Epithelial cell of proximal tubule (primary cell): Measurements from ENCODE around the gene SH3BGRL2. TPM values are rescaled to one million over a fixed set of nuclear protein-coding genes. Genes with fewer than 3 reads are reported as not detected.
A peak's percentile ranks its signal among the peaks of the same experiment; 100 is the strongest.

Experiments
- DNase-seq: peaks from one replicate; pipeline ENCODE4 v3.0.0-alpha.2; 2011; ENCODE audit warnings: low read depth
- H3K4me3 ChIP-seq: 2 replicates; pipeline ENCODE4 v1.5.1; 2011; ENCODE audit warnings: low read depth, mild to moderate bottlenecking, low read length
- total RNA-seq: library from RNA; depleted of rRNA; stranded (reverse); fragments of >200 nt; gene quantifications from 2 replicates; pipeline ENCODE4 v1.2.3, GENCODE V29; 2015
- TF ChIP-seq, protein P1 (sequence below): conservative IDR thresholded peaks from 2 replicates; pipeline ENCODE4 v1.5.1; 2012; ENCODE audit warnings: low read depth, mild to moderate bottlenecking, low read length

The SH3BGRL2 gene
- total RNA-seq, 1 donor from 2014 or later, result 10.3 TPM

DNA sequence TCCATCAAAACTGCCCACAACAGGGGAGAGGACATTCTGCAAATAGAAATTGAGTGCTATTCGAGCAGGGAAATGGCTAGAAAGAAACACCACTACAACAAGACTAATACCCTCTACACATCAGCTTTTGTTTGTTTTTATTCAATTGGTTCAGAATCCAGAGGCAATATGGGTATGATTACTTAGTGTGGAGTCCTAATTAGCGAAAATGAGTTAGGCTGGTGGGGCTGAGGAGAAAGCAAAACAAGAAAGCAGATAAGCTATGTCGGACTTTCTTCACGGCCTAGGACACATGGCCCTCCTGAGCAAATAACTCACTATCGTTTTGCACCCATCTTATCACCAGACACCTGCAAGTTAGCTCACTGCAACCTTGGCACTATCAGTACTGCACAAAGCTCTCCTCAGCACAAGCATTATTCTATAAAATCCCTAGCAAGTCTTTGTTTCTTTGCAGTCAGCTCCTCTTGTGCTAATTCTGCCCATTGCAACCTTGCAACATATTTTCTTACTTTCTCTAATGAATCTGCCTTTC lies 31.3 kb upstream of the SH3BGRL2 start:
- TF ChIP-seq, protein P1, sequence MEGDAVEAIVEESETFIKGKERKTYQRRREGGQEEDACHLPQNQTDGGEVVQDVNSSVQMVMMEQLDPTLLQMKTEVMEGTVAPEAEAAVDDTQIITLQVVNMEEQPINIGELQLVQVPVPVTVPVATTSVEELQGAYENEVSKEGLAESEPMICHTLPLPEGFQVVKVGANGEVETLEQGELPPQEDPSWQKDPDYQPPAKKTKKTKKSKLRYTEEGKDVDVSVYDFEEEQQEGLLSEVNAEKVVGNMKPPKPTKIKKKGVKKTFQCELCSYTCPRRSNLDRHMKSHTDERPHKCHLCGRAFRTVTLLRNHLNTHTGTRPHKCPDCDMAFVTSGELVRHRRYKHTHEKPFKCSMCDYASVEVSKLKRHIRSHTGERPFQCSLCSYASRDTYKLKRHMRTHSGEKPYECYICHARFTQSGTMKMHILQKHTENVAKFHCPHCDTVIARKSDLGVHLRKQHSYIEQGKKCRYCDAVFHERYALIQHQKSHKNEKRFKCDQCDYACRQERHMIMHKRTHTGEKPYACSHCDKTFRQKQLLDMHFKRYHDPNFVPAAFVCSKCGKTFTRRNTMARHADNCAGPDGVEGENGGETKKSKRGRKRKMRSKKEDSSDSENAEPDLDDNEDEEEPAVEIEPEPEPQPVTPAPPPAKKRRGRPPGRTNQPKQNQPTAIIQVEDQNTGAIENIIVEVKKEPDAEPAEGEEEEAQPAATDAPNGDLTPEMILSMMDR, result no peak
- no peak overlapping the region for H3K4me3 ChIP-seq
- DNase-seq, result no peak

DNA sequence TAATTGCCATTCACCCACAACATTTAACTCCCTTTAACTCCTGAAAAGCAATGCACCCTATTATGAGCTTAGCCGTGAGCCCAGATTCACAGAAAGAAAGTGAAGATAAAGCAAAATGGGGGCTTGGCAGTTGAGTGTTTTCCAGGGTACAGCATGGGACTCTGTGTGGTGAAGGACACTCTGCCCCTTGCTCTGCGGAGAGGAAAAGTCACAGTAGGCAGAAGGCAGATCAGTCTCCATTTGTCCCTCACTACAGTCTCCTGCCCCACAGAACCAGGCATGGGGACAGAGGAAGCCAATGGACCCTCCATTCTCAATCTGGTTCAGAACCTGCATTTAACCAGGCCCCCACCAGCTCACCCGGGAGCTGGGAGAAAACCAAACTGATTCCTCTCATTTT lies 30.8 kb upstream of the SH3BGRL2 start:
- no peak for DNase-seq
- TF ChIP-seq, protein P1, result no peak
- no peak overlapping the region for H3K4me3 ChIP-seq

DNA sequence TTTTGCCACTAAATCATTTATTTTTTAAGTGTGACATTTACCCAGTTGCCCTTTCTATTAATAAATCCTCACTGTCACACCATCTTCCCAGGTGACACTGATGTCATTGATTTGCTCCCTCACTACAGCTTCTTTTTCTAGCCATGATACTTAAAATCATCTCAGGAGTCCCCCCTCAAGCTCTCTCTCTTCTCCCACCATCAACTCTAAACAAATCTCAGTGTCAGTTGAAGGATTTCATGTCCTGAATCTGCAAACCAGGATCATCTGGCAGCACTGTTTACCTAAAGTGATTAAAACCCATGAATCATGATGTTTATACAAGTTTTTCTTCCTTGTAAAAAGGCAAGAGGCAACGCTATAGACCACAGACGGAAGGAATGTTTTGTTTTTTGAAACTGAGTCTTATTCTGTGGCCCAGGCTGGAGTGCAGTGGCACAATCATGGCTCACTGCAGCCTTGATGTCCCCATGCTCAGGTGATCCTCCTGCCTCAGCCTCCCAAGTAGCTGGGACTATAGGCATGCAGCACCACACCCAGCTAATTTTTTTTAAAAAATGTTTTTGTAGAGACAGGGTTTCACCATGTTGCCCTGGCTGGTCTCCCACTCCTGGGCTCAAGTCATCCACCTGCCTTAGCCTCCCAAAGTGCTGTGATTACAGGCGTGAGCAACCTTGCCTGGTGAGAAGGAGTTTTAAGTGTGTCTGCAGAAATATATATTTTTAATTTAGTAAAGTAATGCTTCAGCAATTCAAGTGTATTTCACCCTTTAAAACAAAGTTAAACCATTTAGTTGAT lies 30.1 kb upstream of the SH3BGRL2 start:
- peak; percentile 12 for DNase-seq

DNA sequence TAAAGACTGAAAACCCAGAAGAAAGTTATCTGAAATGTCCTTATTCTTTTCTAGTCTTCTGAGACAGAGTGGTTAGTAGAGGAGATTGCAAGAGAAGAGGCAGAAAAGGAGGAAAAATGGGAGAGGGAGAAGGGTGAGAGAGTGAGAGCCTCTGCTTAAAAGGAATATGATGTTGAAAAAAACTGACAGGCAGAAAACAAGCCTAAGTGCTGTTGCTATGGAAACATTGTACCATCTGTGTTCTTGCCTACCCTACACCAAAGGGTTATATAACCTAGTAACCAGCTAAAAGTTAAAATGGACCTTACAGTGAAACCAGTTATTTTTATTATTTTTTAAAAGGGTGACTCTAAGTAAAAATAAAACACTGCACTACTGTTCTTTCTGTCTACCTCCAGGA lies 28.3 kb upstream of the SH3BGRL2 start:
- TF ChIP-seq, protein P1, result no peak
- no peak overlapping the region for H3K4me3 ChIP-seq
- no peak for DNase-seq

More for the DNA sequence above, 30.1 kb upstream of the SH3BGRL2 start:
- TF ChIP-seq, protein P1, result no peak
- H3K4me3 ChIP-seq, result no peak overlapping the region

DNA sequence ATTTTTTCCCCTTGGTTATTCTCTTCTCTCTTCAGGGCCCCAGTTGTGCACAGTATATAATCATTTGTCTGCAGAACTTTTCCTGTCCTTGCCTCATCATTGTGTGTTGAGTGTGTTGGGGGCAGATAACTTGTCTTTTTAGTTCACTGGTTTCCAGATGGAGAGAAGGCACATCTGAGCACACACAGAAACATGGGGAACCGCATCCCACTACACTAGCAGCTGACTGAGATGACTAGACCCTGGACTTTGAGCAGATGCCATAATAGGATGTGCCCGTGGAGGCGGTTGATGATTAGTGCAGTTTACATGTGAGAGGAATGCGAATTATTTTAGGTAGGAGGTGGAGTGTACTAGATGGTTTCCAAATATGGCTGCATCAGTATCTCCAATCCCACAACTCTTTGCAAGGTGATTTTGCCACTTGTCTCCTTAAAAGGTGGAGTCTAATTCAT lies 26.5 kb upstream of the SH3BGRL2 start:
- TF ChIP-seq, protein P1, result no peak
- H3K4me3 ChIP-seq, result no peak overlapping the region
- DNase-seq, result peak; percentile 79

DNA sequence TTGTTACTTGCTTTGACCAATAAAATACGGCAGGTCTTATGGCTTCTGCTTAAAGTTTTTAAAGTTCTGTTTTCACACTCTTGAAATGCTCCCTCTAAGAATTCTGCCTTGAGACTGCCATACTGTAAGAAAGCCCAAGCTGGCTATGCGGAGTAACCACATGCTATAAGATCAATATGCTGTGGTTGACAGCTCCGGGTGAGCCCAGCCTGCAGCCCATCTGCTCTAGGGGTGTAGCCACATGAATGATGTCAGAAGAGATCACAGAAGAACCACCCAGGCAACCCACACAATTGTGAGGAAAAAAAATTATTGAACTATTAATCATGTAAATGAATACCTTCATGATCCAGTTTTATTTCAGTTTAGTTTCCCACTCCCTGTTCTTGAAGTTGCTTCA lies 26.1 kb upstream of the SH3BGRL2 start:
- TF ChIP-seq, protein P1, result no peak
- no peak for DNase-seq
- no peak overlapping the region for H3K4me3 ChIP-seq
